ENCODE measurements around the gene SDSL. TPM values are rescaled to one million over a fixed set of nuclear protein-coding genes. Genes with fewer than 3 reads are reported as not detected.

SDSL gene
- total RNA-seq, 2 experiments from 2014 or later = 0.25 to 0.36 TPM

DNA sequence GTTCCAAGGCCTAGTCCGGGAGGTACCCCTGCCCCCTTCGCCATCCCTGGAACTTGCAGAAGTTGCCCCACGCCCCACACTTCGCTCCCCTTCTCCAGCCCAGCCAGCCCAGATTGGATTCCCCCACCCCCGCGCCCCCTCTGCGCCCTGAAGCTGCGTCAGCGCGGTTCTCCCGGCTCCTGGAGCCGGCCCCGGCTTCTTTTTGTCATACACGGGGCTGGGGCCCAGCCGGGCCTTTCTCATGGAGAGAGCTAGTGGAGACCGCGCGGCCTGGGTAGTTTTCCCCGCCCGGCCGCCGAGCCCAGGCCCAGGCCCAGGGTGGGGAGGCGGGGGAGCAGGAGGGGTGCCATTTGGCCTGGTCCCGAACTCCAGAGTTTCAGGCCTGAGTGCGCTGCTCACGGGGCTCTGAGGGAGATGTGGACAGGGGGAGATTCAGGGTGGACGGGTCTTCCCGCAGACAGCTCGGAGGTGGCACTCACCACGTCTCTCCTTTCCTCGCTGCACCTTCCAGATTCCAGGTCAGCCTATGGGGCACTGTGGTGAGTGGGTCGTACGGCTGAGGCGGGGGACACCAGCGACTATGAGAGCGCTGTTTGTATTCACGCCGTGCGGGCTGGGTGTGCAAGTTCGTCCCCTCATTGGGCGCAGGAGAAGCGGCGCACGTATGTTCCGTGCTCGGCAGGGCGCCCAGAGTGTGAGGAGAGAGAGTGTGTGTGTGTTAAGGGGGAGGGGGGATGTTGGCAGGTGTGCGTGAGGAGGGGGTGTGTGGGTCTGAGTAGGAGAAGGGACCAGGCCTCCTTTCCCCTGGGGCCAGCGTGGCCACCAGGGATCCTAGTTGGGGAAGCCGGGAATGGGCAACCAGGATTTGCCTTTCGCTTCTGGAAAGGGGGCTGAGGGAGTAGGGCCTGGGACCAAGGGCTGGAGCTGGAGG, 50.3 kb downstream of the SDSL start:
- Mint-ChIP-seq H3K4me3 (no peak overlapping the region), H3K27ac (no peak overlapping the region), H3K4me1 (peaks cover 19% of the 10 kb centered on the region), H3K9me3 (no peaks in the 10 kb centered on the region), H3K36me3 (no peaks in the 10 kb centered on the region), H3K27me3 (peaks cover 94% of the 10 kb centered on the region)
- DNase-seq = no peak

DNA sequence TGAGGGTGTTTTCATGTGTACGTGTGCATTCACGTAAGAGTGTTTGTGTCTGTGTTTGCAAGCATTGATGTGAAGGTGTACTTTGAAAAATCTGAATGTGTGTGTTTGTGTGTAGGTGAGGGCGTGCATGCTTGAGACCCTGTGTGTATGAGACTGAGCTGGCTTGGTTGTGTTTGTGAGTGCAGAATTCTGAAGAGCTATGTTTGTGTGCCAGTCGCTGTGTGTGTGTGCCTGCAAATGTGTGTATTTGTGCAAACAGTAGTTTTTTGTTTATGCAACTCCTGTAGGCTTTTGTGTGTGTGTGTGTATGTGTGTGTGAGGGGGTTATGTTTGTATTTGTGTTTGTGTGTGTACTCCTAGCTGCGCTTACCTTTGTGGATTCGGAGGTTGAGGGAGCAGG, 51.2 kb downstream of the SDSL start:
- DNase-seq = no peak
- Mint-ChIP-seq H3K9me3 (no peaks in the 10 kb centered on the region), H3K36me3 (no peaks in the 10 kb centered on the region), H3K27me3 (peaks cover 94% of the 10 kb centered on the region), H3K4me3 (no peak overlapping the region), H3K4me1 (peaks cover 19% of the 10 kb centered on the region), H3K27ac (no peak overlapping the region)

DNA sequence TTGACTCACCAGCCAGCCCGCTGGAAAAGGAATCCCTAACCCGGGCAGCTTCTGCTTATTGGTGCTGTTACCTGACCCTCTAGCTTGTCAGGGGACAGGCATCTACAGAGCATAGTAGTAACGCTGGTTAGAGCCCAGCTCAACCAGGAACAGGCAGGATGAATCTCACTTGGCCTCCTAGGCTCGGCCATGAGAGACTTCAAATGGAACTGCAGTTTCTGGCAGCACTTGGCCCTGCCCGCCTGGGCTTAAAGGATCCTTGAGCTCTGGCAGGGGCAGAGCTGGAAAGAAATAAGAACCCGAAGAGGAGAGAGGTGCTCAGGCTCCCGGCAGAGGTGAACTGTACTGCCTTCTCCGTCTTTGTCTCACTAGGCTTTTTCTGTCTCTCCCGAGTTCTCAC, 51.8 kb downstream of the SDSL start:
- no peaks in the 10 kb centered on the region for H3K9me3 Mint-ChIP-seq
- DNase-seq = no peak
- no peak overlapping the region for H3K27ac Mint-ChIP-seq
- H3K36me3 Mint-ChIP-seq = no peaks in the 10 kb centered on the region
- H3K27me3 Mint-ChIP-seq = peaks cover 94% of the 10 kb centered on the region
- peaks cover 17% of the 10 kb centered on the region for H3K4me1 Mint-ChIP-seq
- H3K4me3 Mint-ChIP-seq = peak overlapping the region; percentile 30

DNA sequence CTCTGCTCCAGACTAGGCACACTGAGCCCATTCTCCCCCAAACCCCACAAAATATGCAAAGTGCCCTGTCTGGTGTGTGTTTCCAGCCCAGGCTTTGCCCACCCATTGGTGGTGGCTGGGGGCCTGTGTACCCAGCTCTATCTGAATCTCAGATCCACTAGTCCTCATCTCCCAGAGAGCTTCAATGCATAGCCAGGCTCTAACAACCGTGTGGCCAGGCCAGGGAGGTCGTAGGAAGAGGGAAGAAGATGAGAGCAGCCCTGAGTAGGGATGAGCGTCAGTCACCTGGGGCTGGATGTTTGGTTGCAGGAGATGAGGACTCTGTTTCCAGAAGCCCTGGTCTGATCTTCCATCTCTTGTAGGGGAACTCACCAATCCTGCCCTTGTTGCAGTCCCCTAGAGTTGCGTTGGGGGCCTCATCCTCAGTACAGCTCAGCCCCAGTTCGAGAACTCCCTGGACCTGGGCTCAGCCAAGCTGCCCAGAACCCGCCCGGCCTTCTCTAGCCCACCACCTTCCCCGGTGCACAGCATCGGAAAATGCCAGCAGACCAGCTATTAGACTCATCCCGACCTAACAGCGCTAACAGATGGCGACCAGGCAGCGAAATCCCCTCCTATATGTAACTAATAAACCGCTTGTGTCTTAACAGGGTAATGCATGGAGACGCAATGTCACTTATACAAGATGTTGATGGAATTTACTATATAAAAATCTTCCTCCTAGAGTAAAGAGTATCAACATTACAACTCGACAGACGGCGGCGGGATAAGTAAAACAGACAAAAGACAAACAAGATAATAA, 52.7 kb downstream of the SDSL start:
- peaks cover 4% of the 10 kb centered on the region for H3K36me3 Mint-ChIP-seq
- no peaks in the 10 kb centered on the region for H3K9me3 Mint-ChIP-seq
- peak overlapping the region; percentile 30 for H3K4me3 Mint-ChIP-seq
- peaks cover 19% of the 10 kb centered on the region for H3K4me1 Mint-ChIP-seq
- DNase-seq = no peak
- no peak overlapping the region for H3K27ac Mint-ChIP-seq
- H3K27me3 Mint-ChIP-seq = peaks cover 94% of the 10 kb centered on the region

DNA sequence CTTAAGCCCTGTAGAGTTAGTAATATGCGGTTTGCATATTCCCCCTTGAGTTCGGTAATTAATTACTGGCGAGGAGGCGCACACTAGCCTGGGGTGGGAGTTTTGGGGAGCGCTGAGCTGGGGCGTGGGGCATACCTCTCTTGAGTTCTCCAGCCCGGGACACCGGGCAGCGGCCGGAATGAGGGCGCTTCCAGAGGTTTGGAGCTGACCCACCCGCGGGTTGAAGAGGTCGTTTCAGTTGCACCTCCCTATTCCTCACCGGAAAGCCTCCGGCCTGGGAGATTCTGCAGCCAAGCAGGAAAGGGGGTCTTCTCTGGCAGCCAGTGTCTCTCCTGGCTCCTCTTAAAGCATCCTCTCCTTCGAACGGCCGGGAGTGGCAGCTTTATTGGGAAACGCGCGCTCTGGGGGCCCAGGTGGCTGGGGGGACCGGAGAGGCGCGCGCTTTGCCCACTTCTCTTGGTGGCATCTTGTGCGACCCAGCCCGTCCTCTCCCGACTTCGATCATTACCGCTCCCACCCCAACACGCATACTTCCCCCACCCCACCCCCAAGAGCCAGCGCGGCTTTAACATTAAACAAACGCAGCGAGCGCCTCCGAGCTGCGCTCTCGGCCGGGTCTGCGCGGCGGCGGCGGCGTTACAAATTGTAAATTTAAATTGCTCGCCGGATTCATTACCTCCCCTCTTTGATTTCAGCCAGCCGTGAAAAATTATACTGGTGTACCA, 53.4 kb downstream of the SDSL start:
- Mint-ChIP-seq H3K27me3 (peaks cover 94% of the 10 kb centered on the region), H3K4me1 (peaks cover 18% of the 10 kb centered on the region), H3K9me3 (no peaks in the 10 kb centered on the region), H3K4me3 (no peak overlapping the region), H3K36me3 (peaks cover 4% of the 10 kb centered on the region), H3K27ac (no peak overlapping the region)
- DNase-seq = no peak

DNA sequence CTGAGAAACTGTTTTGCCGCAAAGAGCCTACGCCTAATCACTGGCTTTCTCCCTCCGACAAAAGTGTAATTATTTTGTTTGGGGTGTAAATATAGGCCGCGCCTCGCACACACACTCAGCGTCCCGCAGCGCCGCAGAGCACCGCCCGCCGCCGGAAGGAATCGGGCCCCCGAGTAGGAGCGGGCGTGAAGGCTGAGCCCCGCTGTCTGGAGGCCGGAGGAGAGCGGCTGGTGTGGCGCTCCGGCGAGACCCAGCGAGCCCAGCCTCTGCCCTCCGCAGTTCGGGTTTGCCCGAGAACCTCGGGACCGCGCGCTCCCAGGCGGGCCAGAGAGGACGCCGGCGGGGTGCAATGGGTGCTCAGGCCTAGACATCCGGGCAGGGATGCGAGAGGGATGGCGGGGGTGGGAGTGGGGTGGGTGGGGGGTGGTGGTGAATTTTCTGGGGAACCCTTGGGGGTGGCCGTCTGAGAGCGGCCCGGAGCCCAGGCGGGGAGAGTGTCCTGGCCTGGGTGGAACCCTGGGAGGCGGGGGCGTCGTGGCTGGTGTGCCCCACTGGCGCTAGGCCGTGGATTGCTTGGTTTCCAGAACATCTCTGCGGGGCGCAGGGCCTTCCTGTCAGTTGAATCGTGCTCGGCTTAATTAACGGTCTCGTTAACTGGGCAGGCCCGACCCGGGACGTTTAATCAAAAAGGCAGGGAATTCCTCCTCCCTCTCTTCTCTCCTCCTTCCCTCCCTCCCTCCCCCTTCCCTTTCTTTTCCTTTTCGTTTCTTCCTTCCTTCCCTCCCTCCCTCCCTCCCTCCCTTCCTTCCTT, 54.2 kb downstream of the SDSL start:
- H3K27ac Mint-ChIP-seq = no peak overlapping the region
- H3K36me3 Mint-ChIP-seq = peaks cover 4% of the 10 kb centered on the region
- H3K9me3 Mint-ChIP-seq = no peaks in the 10 kb centered on the region
- DNase-seq = no peak
- peaks cover 95% of the 10 kb centered on the region for H3K27me3 Mint-ChIP-seq
- no peak overlapping the region for H3K4me3 Mint-ChIP-seq
- peaks cover 17% of the 10 kb centered on the region for H3K4me1 Mint-ChIP-seq

DNA sequence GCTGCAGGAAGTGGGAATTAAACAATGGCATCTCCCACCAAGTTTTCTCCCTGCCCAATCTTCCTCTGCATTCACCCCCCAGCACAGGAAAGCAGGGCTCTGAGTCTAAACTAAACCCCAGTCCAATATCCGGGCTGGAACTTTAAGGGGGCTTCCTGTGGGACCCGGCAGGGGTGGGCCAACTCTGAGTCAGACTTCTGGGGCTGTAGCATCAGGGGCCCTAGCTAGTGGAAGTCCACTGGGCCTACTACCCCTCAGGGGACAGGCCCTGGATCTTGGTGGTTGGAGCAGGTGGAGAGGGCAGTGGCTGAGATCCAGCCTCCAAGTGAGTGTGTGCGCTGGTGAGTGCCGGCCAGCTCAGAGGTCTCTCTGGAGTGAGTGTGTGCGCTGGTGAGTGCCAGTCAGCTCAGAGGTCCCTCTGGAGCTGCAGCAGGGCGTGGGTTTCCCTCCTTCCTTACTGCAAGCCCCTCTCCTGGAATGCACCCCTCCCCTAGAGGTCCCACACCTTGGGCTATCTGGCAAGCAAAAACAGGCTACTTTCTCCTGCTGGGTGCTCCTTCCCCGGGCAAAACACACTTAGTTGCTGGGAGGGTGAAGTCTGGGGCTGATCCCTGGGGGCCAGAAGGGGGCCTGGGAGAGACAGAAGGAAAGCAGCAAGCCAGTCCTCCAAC, 55.1 kb downstream of the SDSL start:
- Mint-ChIP-seq H3K4me1 (peaks cover 12% of the 10 kb centered on the region), H3K27me3 (peaks cover 95% of the 10 kb centered on the region), H3K4me3 (no peak overlapping the region), H3K9me3 (no peaks in the 10 kb centered on the region), H3K36me3 (peaks cover 4% of the 10 kb centered on the region), H3K27ac (no peak overlapping the region)
- DNase-seq = no peak

DNA sequence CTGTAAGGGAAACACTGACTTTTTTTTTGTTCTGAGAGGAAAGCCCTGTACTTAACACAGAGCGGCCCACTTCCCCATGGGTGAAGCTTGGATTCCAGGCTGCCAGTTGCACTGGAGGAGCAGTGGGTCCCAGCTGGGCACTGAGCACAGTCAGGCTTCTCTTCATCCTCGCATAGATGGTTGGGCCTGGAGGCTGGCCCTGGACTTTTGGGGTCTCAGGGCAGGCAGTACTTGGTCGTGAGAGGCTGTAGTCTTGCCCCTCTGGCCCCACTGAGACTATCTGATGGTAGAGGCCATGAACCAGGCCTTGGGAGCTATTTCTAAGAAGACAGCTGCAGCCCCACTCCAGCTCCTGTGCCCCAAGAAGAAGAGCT, 55.6 kb downstream of the SDSL start:
- Mint-ChIP-seq H3K27ac (no peak overlapping the region), H3K36me3 (peaks cover 4% of the 10 kb centered on the region), H3K4me1 (peaks cover 12% of the 10 kb centered on the region)

DNA sequence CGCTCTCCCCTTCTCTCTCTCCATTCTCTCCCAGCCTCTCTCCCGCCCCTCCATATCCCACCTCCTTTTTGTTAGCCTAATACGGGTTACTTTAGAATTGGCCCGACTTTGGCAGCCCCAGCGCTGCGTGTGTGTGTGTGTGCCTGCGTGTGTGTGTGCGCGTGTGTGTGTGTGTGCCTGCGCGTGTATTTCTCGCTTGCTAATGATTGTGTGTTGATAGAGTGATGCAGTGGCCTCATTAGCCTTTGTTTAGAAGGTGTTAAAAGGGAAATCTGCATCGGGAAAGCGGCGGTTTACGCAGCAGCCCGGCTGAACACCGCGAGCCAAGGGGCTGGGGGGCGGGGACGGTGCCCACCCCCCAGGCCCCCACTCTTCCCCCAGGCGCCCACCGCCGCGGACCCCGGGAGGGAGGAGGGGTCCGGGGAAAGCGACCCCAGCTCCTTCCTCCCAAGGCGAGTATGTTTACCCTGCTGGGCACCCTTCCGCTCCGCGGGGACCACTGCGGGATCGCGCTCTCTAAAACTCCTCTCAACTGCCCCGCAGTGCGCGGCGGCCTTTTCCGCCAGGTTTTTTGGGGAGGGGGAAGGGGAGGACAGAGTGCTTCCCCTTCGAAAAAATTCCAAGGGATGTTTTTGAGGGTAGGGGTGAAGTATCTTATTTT, 56.3 kb downstream of the SDSL start:
- Mint-ChIP-seq H3K9me3 (no peaks in the 10 kb centered on the region), H3K27me3 (peaks cover 95% of the 10 kb centered on the region), H3K4me1 (peaks cover 12% of the 10 kb centered on the region), H3K27ac (no peak overlapping the region), H3K4me3 (no peak overlapping the region), H3K36me3 (peaks cover 4% of the 10 kb centered on the region)
- no peak for DNase-seq

More for the DNA sequence above, 55.6 kb downstream of the SDSL start:
- no peak for DNase-seq
- H3K27me3 Mint-ChIP-seq = peaks cover 95% of the 10 kb centered on the region
- H3K9me3 Mint-ChIP-seq = no peaks in the 10 kb centered on the region
- no peak overlapping the region for H3K4me3 Mint-ChIP-seq

DNA sequence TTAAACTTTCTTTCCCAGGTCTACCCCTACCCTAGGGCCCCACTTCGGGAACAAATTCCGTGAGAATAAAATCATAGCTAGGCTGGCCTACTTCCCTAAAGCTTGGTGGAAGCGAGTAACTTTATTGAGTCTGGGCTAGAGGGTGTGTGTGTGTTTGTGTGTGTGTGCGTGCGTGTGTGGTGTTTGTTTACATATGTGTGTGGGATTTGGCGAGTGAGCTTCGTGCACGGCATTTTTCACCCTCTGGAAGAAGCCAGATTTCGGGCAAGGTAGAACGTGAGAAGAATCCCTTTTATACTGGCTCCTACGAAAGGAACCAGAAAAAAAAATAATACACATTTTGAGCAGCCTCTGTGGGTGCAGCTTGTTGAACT, 57.0 kb downstream of the SDSL start:
- peaks cover 11% of the 10 kb centered on the region for H3K4me1 Mint-ChIP-seq
- peaks cover 4% of the 10 kb centered on the region for H3K36me3 Mint-ChIP-seq
- DNase-seq = no peak
- H3K27me3 Mint-ChIP-seq = peaks cover 94% of the 10 kb centered on the region
- peak overlapping the region; percentile 12 for H3K27ac Mint-ChIP-seq
- H3K9me3 Mint-ChIP-seq = no peaks in the 10 kb centered on the region
- H3K4me3 Mint-ChIP-seq = no peak overlapping the region

DNA sequence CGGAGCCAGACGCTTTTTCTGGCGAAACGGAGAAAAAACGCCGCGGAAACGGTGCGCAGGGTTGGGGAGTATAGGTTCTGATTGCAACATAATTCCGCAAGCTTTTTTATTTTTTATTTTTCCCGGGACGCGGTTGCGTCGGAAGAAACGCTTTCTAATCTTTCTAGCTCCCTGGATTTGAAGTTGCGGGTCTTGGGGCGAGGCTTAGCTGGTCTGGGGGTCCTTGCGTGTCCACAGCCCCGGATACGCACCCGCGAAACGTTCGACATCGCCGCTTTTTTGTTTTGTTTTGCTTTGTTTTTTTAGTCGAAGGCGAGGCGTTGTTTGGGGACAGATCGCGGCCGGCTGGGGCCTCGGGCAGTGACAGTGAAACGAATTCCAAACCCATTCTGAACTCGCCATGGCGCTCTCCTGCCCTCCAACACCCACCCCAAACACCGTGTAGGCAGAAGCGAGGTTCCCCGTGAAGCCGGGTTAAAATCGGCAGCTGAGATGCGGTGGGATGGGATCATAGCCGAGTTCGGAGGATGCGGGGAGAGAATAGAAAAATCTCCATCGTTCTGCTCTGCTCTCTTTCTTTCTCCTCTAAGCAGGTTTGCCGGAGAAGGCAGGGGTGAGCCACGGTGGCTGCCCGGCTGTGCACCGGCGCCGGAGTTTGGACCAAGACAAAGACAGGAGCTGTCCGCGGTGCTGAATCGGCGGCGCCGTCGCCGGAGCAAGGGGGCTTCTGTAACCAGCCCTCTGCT, 57.6 kb downstream of the SDSL start:
- Mint-ChIP-seq H3K9me3 (no peaks in the 10 kb centered on the region), H3K36me3 (peaks cover 4% of the 10 kb centered on the region), H3K27me3 (peaks cover 90% of the 10 kb centered on the region), H3K27ac (peak overlapping the region; percentile 56), H3K4me3 (no peak overlapping the region), H3K4me1 (peaks cover 6% of the 10 kb centered on the region)
- peak; percentile 47 for DNase-seq

DNA sequence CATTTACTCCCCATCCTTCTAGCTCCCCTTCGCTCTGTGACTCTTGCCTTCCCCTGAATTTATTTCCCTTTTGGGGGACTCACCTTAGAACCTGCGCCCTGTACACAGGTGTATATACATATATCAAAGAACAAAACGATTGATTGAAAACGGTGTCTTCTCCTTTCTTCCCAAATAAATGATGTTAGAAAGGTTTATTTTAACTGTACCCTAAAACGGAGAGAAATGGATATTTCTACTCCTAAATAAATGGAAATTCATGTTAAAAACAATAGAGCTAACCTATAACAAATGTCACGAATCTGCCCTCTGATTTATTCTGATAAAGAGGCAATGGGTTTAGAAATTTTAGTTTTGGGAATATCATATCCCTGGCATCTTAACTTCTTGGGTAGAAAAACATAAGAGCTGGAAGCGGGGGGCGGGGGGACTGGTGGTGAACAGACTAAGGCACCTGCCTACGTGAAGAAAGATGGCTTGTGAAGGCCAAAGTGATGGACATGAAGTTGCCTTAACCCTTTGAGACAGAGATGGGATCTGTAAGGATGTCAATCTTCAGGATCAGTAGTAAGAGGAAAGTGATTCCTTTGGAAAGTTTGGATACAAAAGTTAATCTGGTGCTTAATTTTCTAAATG, 58.3 kb downstream of the SDSL start:
- Mint-ChIP-seq H3K4me3 (no peak overlapping the region), H3K36me3 (peaks cover 4% of the 10 kb centered on the region), H3K4me1 (peaks cover 2% of the 10 kb centered on the region), H3K9me3 (no peaks in the 10 kb centered on the region), H3K27me3 (peaks cover 87% of the 10 kb centered on the region), H3K27ac (peak overlapping the region; percentile 56)
- no peak for DNase-seq

DNA sequence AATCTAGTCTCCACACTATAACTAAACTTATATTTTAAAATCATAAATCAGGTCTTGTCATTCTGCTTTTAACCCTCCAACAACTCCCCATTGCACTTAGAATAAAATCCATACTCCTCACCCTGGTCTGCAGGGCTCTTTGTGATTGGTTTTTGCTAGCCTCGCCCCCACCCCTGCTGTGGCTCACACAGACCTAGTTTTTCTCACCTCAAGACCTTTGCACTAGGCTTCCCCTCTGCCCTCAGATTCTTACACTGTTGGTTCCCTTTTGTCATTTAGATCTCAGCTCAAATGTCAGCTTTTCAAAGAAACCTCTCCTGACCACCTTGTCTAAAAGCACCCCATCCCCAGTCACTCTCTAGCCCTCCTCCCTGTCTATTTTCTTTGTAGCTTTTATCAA, 60.2 kb downstream of the SDSL start:
- Mint-ChIP-seq H3K36me3 (peaks cover 4% of the 10 kb centered on the region), H3K9me3 (no peaks in the 10 kb centered on the region), H3K27me3 (peaks cover 78% of the 10 kb centered on the region), H3K4me3 (no peak overlapping the region), H3K27ac (no peak overlapping the region), H3K4me1 (peaks cover 2% of the 10 kb centered on the region)
- no peak for DNase-seq

Data from activated naive CD8-positive, alpha-beta T cell treated with anti-CD3 and anti-CD28 coated beads for 36 hours (primary cell).